DMS79 treated with DMSO at 0.1 percent for 48 hours (cell line): ENCODE data around the gene MFRP.

Source experiments
- DNase-seq: peaks from one replicate; lab custom pipeline; 2025; lab: John Stamatoyannopoulos, UW

Gene MFRP

DNA sequence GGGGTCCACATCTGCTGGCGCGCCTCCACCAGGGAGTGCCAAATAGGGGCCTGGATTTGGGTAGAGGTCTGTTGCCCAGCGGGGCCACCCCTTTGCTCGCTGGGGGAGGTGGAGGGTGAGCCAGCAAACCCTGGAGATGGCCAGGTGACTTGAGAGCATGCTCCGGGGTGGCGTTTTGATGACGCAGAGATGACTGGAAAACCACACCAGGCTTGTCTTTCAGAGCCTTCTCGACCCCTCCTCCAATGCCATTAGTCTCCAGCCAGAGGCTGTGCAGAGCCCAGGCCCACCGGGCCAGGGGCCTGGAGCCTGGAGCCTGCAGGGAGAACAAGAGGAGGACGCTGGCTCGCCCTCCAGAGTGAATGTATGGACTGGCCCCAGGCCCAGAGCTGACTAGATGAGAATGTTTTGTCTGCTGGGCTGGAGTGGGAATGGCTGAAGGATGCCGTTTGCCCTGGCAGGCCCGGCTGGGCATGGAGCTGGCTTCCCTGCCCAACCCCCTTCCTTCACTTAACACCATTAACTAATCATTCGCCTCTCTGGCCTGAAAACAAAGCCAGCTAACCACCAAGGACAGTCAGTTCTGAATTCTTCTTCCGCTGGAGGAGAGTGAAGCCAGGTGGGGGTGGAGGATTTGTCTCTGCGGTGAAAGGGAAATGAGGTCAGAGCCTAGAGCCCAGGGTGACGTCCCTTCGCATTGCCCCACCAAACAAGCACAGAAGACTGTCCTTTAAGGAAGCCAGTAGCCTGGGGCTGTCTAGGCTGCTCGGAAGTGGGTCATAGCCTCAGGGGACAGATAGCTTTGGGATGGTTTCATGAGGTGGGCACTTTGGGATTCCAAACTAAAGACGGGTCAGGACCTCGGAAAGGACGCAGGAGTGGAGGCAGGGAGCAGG is 28.0 kb downstream of the MFRP start:
- DNase-seq = no peak

GRCh38 chr11:119317592-119318239 is 28.8 kb downstream of the MFRP start:
- no peak for DNase-seq

DNA sequence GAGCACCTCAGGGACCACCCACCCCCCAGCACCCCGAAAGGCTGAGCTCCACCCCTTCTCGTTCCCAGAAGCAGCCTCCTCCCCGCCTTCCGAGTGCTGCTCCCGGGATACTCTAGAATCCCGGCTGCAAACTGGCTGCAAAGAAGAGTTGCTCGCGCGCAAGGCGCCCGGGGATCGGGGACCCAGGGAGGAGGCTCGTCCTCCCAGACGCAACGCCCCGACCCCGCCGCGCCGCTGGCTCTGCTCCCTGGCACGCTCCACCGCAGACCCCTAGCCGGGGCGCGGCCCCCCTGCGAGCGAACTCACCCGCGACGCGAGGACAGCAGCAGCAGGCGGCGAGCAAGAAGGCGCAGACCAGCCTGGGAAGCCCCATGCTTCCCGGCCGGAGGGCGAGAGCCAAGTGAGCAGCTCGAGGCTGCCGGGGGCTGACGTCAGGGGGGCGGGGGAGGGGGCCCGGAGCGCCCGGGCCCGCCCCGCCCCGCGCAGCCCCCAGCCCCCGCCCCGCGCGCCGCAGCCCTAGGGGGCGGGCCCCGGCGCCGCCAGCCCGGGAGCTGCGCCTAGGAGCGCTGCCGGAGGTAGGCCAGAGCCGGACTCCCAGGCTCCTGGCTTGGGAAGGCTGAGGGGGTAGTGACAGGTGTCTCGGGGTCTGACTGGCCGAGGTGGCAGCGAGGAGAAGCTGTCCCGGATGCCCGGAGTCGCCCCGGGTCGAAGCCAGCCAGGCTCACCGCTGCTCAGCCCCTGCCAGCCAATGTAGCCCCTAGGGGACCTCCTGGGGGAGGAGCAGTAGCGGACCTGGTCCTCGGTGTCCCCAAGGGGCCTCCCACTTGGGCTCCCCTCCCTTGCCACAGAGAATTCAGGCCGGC is 29.5 kb downstream of the MFRP start, which contains the start of gene MCAM:
TSS of gene MCAM (minus strand) at position 402 of the 863 bp plus-strand sequence. CDS start at position 373, 29 bp downstream.
- DNase-seq = peak; percentile 58

- peak; percentile 66 for DNase-seq
Measured at GRCh38 chr11:119316016-119316728, 30.3 kb downstream of the MFRP start.

- peak; percentile 67 for DNase-seq
Measured at GRCh38 chr11:119315131-119316015, 31.1 kb downstream of the MFRP start.

- DNase-seq = no peak
Measured at GRCh38 chr11:119314726-119315125, 31.8 kb downstream of the MFRP start.

GRCh38 chr11:119310682-119311052 is 35.8 kb downstream of the MFRP start:
- no peak for DNase-seq

DNA sequence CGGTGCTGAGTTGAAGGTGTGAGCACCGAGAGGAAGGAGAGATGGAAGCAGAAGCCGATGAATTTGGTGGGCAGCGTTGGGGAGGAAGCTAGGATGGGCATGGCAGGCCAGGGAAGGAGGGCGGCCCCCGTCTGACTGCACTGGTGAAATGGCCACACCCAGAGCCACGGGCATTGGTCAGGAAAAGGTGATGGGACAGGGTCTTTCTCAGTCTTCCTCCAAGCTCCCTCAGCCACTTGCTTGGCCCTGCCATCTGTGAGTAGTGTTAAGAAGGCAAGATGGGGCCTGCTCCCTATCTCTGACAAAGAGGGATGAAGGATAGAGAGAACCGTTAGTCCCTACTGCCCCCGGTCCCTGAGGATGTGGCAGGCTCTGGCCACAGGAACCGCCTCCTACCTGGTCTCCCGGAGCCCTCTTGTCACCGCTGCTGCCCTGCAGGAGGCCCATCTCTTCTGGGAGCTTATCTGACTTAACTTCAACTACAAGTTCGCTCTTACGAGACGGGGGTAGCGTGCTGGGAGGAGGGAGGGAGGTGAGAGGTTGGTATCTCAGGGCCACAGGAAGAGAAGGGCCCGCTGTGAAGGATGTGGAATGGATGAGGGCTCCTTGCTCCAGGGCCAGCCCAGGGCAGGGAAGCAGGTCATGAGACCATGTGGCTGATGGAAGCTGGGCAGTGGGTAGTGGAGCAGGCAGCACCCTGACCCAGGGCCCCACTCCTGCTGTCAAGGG is 36.4 kb downstream of the MFRP start:
- no peak for DNase-seq

DNA sequence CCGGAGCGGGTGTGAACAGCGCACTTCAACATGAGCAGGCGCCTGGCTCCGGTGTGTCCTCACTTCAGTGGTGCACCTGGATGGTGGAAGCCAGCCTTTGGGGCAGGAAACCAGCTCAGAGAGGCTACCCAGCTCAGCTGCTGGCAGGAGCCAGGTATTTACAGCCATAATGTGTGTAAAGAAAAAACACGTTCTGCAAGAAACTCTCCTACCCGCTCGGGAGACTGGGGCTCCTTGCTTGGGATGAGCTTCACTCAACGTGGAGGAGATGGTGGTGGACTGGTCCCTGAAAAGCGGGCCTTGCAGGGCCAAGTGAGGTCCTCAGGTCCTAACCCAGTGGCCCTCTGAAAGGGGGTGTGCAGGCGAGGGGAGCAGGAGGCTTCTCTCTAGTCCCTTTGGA is 37.1 kb downstream of the MFRP start:
- DNase-seq = no peak

DNA sequence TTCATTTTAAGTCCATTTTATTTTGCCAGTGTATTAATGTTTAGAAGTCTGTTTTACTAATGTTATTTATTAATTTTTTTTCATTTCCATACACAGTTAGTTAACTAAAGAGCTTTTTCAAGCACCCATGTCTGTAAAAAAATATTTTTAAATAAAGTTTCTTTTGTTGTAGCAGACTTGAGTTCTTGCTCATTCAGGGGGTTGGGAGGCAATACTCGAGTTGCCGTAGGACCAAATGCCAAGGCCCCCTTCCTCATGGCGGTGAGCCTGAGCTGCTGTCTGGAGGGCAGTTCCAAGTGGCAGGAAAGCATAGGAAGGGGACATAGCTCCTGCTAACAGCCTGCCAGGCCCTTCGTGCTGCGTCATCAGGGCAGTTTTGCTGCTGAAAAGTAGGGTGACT is 38.5 kb downstream of the MFRP start:
- DNase-seq = no peak

- no peak for DNase-seq
Measured at GRCh38 chr11:119307219-119307618, 39.3 kb downstream of the MFRP start.

DNA sequence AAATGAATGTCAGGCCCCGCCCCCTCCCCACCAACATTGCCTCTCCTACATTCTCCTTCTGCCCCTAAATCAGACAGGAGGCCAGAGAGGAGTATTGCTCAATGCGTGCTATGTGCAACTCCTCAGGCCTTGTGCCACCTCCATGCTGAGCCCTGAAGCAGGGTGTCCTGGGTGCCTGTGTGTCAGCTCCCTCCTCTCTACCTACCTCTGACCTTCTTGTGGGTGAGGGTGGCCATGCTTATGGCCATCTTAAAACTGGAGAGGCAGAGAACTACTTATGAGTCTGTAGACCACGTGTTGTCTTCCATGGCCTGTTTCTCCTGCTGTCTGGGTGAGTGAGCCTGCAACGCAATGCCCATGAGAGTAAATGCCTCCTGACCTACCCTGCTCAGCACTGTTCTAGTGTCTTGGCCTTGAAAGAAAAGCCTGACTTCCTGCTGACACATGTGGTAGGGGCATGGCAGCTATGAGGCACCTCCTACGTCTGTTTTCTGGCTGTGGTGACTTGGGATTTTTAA is 40.1 kb downstream of the MFRP start:
- DNase-seq = no peak

DNA sequence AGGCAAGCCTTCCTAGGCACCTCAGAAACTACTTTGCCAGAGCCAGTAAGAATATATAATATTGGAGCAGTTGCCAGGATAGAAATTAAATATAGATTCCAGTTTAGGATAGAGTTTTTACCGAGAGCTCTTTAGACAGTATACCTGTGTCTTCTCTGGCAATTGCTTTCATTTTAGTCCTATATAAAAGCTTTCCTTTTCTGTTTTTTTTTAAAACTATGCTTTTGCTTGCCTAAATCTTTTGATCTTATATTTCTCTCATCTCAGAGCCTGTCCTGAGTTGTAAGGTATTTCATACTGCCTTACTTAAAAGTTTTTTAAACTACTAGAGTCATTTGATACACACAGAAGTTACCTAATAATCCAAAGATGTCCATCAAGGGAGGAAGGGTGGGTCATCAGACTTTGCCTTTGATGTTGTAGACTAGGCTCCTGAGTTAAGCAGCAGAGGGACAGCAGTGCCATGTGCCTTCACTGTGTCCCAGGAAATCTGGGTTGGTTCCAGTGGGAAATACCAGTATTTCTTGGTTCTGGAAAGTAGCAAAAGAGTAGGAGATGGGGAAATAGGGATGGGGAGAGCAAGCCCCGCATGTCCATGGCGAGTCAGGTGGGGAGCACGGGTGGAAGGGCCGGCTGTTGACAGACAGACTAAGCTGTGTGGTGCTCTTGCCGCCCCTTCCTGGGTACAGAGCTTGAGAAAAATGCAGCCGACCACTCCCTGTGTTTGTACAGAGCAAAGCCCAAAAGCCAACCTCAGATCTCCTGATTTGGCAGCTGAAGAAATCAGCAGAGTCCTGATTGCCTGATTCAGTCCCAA is 40.7 kb downstream of the MFRP start:
- no peak for DNase-seq

DNA sequence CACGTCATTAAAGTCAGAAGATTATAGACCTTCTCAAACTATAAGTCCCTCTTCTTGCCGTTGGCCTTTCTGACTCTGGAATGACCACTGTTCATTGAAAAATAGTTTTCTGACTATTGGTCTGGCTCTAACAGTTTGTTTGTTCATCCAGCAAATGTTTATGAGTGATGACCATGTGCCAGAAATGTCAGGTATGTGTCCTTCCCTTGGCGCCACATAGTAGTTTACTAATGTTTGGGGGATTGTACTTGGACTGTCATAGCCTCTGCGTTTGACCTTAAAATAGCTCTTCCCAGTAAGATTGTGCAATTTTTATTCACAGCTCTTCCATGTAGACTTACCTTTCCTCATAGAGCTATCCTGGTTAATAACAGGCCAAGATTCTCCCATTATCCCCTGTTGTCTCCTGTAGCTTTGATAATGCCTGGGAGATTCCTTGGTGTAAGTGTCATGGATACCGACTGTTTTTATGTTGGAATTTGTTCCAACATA is 43.2 kb downstream of the MFRP start:
- DNase-seq = no peak

GRCh38 chr11:119300198-119300964 is 46.1 kb downstream of the MFRP start:
- DNase-seq = no peak

- no peak for DNase-seq
Measured at GRCh38 chr11:119299416-119299815, 47.1 kb downstream of the MFRP start.

- DNase-seq = no peak
Measured at GRCh38 chr11:119298726-119299125, 47.8 kb downstream of the MFRP start.

GRCh38 chr11:119297938-119298337 is 48.6 kb downstream of the MFRP start:
- no peak for DNase-seq
